HG03469 (cell line): ENCODE results near the gene NEK11.

ENCODE experiments used
- ATAC-seq: cut with Tn5 transposase; IDR thresholded peaks from one replicate; pipeline ENCODE4 v1.9.1; 2021; ENCODE audit warnings: mild to moderate bottlenecking, moderate library complexity, moderate number of reproducible peaks; ENCODE audit not compliant: unreplicated experiment

Gene NEK11

DNA sequence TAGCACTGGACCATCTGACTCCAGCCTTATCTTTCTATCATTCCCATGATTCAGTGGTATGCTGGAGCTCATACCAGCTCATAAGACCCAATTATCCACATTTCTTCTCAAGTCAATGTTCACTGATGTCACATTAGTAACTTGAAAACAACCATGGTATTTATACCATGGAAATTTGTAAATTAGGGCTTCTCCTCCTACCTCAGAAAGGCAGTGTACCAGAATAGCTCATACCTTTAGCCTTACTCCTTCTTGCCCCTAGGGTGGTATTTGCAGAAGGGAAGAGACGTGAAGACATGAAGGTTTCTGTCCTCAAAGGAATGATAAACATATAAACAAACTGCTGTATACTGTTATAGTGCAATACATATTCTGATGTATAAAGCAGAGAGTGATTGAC, 114.2 kb downstream of the NEK11 start:
- ATAC-seq: no peak

DNA sequence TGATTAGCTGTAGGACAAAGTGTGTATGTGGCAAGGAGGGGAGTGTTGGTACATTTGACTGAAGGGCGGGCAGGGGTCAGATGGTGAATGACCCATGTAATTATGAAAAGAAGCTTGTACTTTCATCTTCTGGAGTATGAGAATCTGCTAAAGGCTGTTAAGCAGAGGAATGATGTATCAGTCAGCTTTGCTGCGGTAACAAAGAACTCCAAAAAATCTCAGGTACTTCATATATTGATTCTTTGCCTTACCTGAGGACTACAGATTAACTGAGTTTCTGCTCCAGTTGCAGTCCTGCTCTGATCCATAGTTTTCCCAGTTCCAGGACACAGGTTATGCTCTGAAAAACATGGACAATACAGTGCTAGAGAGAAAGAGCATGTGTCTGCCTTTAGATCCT, 115.1 kb downstream of the NEK11 start:
- no peak for ATAC-seq

DNA sequence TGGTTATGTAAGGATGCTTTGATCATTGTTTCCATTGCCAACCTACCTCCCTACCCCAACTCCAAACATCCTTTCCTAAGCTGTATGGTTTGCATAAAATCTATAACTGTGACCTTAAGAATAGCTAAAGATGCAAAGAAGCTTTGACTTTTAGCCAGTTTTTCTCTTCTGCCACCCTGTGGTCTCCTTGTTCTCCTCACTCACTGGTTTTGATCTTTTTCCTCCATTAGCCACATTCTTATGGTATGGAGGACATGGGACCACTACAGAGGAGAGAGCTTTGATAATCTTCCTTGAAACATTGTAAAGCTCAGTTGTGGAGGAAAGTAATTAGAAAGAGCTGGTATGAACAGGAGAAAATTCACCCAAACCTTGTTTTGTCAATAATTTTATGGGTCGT, 115.9 kb downstream of the NEK11 start:
- no peak for ATAC-seq

DNA sequence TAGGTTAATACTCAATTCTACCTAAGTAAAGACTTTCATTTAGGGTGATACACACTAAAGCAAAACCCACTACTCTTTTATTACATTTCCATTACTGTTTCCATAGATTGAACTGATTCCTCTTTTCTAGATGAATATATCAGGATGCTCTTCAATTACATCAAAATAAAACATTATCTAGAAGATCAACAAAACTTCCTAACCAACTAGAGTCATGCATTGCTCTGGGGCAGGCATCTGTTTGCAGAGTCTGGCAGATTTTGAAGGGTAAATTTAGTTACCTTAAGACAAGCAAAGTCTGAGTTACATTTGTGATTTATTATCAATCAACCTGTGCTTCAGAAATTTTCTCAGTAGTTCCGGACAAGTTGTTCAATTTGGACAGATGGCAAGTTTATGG, 117.1 kb downstream of the NEK11 start:
- no peak for ATAC-seq

DNA sequence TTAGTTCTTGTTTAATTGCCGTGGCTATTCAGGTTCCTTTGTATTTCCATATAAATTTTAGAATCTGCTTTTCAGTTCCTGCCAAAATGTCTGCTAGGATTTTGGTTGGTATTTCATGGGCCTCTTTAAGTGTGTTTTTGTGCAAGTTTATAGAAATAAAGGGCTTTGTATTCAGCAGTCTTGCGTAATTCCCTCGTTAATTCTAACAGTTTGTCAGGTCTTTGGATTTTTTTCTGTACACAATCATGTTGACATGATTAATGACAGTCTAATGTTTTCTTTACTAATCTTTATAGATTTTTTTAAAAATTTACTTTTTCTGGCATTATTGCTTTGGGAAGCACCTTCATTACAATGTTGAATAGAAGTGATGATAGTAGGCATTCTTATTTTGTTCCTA, 120.9 kb downstream of the NEK11 start:
- no peak for ATAC-seq

DNA sequence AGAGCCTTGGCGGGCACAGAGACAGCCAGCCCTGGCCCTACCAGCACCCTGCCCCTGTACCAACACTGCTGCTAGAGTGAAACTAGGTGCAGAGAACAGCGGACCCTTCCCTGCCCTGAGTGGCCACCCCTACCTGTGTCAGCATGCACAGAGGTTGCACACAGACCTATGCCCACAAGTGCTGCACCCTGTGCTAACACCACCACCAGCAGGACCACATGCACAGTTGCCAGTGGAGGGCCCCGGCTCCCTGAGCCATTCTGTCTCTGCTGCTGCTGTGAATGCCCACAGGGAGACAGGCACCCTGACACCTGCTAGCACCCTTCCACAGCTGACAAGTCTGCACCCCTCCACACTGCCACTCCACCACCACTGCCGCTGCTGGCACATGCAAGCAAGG, 131.8 kb downstream of the NEK11 start:
- ATAC-seq: no peak

DNA sequence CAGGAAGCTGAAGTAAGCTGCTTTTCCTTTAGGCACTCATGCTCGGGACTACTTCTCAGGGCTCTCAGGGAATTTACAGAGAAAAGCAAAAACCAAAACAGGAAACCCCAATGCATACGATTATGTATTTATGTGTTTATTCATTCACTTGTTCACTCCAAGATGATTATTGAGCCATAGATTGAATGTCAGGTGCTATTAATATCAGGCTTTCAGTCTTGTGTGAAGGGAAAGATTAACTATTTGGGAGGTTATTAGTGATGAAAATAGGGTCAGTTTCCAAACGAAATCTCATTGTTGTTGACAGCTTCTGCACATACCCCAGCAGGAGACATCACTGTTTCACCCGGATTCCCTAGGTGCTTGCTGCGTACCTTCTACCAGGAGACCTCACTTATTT, 135.8 kb downstream of the NEK11 start:
- ATAC-seq: no peak

DNA sequence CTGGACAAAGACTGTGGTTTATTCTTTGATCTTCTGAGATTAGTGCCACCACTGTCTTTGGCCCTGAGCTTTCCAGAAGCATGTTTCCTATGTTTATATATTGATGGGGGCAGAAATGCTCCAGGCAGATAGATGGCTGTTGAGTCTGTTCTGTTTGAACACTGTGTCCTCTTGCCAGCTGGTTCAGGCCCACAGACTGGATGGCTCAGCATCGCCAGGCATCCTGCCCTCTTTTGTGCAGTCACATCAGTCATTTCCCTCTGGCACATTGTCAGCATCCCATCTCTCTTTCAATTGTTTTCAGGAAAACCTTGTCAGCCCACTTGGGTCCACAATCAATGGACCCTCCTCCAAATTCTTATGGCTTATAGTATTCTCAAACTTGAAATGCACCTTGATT, 141.2 kb downstream of the NEK11 start:
- no peak for ATAC-seq

DNA sequence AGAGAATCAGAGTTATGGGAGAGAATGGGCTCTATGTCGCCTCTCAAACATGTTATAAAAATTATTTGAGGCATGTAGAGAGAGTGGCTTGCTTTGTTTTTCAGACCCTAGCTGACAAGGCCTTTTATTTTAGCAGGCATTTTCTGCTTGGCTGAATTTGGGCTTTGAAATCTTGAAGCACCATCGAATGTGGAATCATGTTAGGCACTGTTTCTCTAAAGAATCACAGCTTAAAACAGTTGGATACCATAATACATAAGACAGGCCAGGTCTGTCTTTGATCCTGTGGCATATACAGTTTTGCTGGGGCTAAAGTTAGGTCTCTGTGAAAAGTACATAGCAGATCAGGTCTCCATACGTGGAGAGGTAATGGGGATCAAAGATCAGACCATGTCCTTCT, 142.7 kb downstream of the NEK11 start:
- no peak for ATAC-seq

DNA sequence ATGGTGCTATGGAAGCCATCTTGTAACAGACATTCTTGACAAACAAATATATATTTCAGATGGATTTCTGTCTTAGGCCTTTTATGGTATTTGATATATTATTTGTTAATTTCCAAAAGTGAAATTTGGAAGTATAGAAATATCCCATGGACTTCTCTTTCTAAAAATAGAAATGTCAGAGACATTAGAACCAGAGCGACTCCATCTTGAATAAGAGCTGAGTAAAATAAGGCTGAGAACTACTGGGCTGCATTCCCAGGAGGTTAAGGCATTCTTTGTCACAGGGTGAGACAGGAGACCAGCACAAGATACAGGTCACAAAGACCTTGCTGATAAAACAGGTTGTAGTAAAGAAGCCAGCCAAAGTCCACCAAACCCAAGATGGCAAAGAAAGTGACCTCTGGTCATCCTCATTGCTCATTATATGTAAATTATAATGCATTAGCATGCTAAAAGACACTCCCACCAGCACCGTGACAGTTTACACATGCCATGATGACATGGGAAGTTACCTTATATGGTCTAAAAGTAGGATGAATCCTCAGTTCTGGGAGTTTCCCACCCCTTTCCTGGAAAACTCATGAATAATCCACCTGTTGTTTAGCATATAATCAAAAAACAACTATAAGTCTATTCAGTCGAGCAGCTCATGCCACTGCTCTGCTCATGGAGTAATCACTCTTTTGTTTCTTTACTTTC, 146.0 kb downstream of the NEK11 start:
- ATAC-seq: no peak

DNA sequence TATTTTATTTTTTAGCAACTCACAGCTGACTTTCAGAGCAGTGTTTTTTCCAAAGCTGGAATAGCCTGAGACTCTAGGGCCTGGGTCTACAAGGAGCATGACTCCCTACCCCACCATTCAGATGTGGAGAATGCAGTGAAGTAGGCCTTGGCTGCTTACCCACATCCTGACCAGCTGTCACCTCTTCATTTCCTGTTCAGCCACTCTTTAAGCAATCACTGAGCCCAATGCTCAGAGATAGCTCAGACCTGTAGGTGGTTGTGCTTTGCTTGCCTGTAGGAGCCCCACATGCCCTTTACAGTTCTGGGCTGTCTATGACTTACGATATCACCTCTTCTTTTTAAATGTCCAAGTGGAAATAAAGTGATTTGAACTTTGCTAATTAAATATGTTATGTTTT, 148.1 kb downstream of the NEK11 start:
- peak; percentile 97 for ATAC-seq

DNA sequence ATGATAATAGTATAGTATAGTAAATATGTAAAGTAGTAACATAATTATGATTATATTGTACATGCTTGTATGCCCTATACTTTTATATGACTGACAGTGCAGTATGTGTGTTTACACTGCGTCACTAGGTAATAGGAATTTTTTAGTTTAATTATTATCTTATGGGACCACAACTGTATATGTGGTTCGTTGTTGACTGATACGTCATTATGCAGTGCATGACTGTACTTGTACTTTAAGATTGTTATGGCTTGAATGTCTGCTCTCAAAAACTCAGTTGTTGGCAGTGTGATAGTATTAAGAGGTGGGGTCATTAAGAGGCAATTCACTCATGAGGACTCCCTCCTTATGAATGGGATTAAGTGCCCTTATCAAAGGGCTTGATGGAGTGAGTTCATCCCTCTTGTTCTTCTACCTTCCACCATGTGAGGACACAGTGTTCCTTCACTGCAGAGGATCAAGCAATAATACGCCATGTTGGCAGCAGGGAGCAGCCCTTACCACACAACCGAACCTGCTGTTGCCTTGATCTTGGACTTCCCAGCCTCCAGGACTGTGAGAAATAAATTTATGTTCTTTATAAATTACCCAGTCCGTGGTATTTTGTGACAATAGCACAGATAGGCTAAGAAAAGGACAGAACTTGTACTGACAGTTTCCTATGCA, 152.2 kb downstream of the NEK11 start:
- no peak for ATAC-seq

DNA sequence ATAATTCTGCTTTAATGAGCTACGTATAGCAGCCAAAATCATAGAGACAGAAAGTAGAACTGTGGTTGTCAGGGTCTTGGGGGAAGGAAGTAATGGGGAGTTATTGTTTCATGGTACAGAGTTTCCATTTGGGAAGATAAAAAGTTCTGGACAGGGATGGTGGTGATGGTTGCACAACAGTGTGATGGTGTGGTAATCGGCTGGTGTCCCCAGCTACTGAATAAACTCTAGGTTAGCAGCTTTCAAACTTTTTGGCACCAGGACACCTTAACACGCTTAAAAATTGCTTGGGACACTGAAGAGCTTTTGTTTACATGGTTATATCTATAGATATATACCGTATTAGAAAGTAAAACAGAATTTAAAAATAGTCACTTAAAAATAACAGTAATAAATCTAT, 166.0 kb downstream of the NEK11 start:
- ATAC-seq: no peak

DNA sequence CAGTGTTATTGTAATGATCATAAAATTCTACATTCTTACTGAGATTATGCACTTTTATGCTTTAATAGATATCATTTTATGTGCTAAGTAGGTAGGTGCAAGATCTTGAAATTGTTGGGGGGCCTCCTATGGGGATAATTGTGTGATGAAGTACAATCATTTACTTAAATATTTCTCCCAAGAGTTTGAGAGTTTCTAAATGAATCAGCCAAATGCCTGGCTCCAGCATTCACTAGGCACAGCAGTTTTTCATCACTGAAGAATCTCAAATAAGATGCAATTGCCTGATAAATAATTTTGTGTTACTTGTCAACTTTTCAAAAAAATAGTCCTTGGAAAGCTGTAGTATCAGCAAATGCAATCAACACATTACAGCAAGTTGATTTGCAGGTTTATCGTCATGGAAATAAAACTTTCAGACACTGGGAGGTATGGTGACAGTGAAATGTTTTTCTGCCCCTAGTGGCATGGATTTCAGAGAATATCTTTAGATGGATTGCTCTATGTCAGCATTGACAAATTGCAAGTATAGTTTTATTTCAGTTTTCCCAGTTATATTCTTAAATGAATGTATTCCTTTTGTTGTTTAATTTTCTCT, 167.1 kb downstream of the NEK11 start:
- ATAC-seq: no peak

DNA sequence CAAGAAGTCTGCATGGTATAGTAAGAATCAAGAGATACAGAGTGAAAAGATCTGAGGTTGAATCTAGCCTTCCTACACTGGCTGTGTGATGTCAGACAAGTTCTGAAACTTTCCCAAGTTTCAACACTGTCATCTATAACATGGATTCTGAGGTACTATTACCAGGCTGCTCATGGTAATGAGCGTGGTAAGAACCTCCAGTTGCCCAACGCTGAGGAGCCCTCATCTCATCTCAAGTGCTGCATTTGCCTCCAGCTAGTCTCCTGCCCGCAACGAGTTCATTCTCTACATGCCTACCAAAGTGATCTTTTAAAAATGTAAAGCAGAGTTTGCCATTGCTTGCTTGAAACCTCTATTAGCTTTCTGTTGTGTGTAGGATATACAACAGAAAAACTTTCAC, 168.1 kb downstream of the NEK11 start:
- no peak for ATAC-seq

DNA sequence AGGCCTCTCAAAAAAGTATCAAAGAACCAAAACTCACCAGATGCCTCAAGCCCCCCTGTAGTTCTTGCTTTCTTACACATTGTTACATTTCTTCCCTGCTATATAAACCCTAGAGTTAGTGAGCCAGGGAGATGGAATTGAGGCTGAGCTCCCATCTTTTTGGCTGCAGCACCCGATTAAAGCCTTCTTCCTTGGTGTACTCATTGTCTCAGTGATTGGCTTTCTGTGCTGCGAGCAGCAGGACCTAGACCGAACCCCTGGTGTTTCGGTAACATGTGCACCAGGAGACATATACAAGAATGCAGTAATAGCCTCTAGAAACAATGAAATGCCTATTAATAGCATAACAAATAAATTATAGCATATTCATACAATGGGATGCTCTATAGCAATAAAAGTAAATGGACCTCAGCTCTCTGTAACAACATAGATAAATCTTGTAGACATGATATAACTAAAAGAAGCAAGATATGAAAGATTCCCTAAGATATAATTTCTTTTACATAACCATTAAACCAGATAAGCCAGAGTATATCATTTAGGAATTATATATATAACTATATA, 174.0 kb downstream of the NEK11 start:
- no peak for ATAC-seq

DNA sequence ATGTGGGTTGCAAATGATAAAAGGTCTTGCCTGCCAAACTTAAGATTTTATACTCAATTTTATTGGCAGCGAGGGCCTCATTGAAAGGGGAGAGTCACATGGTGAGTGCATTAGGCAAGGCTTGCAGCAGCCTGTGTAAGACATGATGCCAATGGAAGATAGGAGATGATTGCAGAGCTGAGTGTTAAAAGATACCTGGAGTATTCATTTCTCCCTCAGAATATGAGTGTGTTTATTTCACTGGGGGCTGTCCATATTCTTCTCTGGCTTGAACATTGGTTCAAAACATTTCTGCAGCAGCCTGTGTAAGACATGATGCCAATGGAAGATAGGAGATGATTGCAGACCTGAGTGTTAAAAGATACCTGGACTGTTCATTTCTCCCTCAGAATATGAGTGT, 189.7 kb downstream of the NEK11 start:
- ATAC-seq: no peak

DNA sequence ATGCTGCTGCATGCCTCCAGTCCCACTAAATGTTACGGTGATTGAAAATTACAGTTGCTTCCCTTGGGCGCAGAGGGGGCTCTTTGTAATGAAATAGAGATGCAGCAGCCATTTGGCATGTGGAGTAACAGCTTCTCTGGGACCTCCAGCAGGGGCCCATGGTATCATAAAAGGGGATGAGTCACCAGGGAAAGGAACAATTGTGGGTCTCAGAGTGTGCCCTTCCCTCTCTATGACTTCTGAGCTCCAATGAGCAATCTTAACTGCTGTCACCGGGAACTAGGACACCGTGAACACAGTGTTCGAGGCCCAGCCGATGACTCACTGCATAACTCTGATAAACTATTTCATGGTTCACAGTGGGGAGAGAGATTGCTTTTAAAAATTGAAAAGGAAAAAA, 190.1 kb downstream of the NEK11 start:
- no peak for ATAC-seq

DNA sequence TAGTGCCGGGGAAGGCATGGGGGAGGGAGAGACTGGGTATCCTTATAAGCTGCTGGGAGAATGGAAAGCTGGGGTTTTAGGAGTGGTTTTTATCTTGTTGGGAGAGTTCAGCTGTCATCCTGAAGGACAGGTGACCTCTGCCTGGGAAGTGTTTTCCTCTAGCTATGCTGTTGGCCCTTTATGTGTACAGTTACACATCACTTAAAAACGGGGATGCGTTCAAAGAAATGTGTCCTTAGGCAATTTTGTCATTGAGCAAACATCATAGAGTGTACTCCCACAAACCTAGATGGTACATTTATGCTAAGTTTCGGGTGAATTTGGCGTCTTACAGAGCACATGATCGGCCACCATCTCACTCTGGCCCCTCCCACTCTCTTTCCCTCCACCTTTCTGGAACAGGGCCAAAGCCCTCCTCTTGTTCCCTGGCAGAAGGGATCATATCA, 190.6 kb downstream of the NEK11 start:
- no peak for ATAC-seq

DNA sequence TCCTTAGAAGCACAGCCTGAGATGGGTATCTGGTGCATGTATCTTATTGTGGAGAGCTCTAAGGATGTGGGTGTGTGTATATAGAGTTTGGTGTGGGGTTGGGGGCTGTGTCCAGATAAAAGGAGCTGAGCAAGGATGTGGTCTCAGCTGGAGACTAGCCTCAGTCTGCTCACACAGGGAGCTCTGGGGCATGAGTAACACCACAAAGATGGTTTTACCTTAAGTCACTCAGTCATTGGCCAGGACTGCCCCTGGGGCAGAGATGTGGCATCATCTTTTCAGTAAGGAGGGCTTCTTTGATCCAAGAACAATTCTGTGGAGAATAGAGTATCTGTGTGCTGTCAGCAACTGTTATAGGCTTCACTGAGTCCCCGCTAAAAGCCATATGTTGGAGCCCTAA, 191.5 kb downstream of the NEK11 start:
- ATAC-seq: no peak

DNA sequence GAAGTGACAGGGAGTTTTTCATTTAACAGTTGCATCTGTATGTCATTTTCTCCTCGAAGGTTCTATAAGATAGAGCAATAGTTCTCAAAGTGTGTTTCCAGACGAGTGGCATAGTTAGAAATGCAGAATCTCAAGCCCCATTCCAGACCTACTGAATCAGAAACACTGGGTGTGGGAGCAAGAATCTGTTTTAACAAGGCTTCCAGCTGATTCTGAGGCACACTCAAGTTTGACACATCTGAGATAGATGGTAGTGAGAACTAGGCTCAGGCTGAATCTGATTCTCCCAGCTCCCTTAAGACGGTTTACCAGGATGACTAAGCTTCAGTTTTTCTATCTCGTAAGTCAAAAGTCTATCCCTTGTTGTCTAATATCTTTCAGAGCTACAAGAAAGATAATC, 195.1 kb downstream of the NEK11 start:
- no peak for ATAC-seq

DNA sequence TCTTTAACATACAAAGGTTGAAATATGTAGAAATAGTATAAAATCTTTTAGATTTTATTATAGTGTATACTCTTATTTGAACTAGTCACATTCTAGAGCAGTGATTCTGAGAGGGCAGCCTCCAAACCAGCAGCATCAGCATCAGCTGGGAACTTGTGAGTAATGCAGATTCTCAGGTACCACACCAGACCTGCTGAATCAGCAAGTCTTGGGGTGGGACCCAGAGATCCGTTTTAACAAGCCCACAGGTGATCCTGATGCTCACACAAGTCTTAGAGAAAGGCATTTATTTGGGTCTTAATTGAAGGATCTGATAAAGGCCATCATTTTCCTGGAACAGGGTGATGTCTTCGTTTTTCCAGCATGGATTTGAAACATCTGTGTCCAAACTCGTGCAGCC, 195.9 kb downstream of the NEK11 start:
- no peak for ATAC-seq
